ENCODE results near the gene ZNF155.
A peak's percentile ranks its signal among the peaks of the same experiment; 100 is the strongest.
"Not testable (repeated sequence)": the region's sequence is repeated elsewhere in the genome, so short reads cannot be mapped to it uniquely, and the experiment has no call there.

Gene ZNF155

DNA sequence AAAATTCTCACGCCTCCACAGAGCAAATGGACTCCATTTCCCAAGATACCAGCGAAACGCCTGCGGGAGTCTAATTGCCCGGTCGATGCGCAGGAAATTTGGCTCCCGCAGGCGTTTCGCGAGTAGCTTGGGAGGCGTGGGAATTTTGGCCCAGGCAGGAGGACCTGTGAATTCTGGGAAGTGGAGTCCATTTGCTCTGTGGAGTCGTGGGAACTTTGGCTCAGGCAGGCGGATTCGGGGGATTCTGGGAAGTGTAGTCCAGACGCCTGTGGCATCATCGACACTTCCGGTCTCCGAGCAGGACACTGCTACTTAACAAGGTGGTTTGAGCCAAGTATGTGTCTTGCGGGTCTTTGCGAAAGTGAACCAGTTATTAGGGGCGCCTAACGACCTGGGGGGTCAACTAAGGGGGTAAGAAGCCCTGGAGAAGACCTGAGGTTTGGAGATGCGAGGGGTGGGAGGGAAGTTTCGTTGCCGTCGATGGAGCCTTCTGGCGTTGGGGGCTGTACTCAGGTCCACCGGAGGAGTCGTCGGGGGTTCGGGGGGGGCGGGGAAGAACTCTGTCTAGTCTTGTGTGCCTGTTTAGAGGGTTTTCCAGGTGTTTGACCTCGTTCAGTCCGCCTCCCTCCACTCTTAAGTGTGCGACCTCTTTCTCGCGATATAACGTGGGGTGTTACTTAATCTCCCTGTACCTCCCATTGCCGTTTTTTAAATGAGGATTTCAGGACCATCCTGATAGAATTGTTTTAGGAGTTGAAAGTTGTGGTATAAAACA, at the start of gene ZNF155:
Gene ZNF155, plus strand, starts transcription at position 277 of the 775 bp plus-strand sequence. CDS start 4,356 bp downstream, outside the sequence.
- DNase-seq (ENCODE audit: low read depth) = peak; percentile 95

DNA sequence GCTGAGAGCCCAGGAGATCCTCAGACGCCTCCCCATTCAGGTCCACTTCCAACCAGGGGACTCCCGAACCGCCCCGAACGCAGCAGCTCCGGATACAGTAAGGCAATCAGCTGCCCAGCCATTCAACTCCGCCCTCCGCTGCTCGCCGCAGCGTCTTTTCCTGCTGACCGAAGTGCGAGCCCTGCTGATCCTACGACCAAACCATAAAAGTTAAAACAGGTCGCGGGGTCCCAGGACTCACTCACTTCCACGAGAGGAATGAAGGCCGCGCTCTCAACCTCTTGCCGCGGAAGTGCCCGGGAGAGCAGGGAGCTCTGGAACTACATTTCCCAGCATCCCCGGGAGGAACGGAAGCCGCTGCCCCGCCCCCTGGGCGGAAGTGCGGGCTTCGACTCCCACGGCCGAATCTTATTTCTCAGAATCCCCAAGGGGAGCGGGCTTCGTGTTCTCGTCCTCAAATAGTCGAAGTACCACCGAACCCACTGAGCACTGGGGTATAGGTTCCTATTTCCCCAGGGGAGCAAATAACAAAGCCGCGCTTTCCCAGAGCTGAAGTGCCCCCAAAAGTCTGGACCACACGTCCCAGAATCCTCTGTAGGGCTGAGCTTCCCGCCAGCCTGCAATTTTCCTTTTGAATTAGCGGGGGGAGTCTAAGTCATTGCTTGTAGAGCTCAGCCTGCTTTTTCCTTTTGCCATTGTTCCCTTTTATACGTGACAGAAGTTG, 48.8 kb upstream of the ZNF155 start, which contains the start of gene ZNF45:
Gene ZNF45, minus strand, starts transcription at position 298 of the 724 bp plus-strand sequence. CDS start 13,097 bp downstream, outside the sequence.
- peak; percentile 90 for DNase-seq (ENCODE audit: low read depth)

DNA sequence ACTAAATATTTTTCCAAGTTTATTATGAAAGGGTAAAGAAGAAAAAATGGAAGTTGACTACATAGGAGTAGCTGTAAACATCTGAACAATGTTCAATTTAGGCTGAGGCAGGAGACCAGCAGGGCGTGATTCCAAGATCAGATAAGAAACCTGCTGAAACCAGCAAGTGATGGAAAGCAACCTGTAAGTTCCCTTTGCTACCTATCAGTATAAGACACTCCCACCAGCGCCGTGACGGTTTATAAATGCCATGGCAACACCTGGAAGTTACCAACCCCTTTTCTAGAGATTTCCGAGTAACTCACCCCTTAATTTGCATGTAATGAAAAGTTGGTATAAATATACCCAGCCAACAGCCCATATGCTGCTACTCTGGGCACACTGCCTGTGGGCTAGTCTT, 47.8 kb upstream of the ZNF155 start:
- DNase-seq (ENCODE audit: low read depth) = no peak

DNA sequence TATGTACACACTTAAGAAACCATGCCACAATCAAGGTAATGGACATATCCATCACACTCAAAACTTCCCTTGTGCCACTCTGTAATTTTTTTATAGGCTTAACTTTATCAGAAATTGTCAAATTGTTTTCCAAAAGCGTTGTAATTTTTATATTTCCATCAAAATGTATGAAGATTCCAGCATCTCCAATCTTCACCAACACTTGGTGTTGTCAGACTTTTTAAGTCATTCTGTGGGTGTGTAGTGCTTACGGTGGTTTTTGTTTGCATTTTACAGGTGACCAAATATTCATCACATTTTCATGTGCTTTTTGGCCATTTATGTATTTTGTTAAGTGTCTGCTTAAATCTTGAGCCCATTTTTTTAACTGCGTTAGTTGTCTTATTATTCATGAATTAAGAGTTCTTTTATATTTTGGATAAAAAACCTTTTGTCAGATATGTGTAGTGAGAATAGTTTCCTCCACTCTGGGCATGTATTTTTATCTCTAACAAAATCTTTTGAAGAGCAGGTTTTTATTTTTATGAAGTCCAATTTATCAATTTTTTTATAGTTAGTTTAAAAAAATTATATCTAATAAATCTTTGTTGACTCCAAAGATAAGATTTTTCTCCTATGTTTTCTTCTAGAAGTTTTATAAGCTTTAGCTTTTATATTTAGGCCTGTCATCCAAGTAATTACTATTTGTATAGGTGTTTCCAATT, 44.3 kb upstream of the ZNF155 start:
- no peak for DNase-seq (ENCODE audit: low read depth)

DNA sequence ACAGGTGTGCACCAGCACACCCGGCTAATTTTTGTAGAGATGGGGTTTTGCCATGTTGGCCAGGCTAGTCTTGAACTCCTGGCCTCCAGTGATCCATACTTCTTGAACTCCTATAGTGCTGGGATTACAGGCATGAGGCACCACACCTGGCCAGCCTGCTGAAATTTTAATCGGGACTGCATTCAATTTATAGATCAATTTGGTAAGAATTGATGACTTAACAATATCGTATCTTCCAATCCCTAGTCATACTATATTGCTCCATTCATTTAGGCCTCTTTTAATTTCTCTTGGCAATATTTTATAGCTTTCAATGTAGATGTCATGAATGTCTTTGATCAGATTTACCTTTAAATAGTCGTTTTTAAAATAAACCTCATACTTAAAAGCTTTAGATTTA, 43.3 kb upstream of the ZNF155 start:
- DNase-seq (ENCODE audit: low read depth) = no peak

DNA sequence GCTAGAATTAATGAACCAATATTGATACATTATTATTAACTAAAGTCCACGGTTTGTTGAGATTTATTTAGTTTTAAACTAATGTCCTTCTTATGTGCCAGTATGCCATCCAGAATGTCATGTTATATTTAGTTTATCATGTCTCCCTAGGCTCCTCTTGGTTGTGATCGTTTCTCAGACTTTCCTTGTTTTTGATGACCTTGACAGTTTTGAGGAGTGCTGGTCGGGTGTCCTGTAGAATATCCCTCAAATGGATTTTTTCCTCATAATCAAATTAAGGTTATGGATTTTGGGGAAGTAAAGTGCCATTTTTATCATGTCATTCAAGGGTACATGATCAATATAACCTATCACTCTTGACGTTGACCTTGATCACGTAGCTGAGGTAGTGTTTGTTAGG, 42.8 kb upstream of the ZNF155 start:
- DNase-seq (ENCODE audit: low read depth) = no peak

DNA sequence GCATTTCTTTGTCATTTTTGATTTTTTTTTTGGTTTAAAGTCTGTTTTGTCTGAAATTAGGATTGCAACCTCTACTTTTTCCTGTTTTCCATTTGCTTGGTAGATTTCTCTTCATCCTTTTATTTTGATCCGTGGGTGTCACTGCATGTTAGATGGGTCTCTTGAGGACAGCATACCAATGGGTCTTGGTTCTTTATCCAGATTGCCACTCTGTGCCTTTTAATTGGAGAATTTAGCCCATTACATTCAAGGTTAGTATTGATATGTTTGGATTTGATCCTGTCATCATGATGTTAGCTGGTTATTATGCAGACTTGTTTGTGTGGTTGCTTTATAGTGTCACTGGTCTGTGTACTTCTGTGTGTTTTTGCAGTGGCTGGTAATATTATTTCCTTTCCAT, 36.6 kb upstream of the ZNF155 start:
- DNase-seq (ENCODE audit: low read depth) = not testable (repeated sequence)

DNA sequence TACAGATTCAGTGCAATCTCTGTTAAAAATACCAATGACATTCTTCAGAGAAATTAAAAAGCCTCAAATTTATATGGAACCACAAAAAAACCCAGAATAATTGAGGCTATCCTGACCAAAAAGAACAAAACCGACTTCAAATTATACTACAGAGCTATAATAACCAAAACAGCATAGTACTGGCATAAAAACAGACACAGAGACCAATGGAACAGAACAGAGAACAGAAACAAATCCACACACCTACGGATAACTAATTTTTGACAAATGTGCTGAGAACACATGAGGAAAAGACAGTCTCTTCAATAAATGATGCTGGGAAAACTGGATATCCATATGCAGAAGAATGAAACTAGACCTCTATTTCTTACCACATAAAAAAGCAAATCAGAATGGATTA, 34.2 kb upstream of the ZNF155 start:
- not testable (repeated sequence) for DNase-seq (ENCODE audit: low read depth)

DNA sequence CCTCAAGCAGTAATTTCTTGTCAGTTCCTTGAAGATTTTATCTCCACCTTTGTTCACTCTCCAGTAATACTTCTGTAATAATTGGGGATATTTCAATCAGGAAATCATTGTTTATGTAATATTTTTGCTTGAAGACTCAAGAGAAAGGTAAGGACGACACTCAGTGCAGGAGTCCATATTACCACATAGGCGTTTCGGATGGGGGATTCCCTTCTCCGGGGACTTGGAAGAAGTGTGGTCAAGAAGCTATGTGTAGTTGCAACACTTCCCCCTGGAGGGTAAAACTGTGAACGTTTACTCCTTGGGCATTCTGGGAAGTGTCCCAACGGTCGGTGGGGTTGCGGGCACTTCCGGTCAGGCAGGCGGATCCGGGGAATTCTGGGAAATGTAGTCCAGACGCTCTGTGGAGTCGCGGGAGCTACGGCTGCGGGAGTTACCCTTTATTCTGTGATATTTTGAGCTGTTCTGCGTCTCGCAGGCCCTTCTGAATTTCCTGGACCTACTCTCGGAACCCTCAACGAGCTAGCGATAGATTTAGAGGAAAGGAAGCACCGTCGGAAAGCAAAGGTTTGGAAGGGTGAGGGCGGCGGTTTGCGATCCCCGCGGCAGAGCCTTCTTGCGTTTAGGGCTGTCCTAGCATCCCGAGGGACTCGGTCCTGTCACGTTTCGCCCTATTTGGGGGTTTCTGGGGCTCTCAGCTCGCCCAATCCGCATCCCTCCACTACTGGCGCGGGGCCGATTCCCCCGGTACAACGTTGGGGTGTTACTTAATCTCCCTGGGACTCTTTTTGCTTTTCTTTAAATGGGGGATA, 32.9 kb upstream of the ZNF155 start, which contains the start of gene ZNF221:
Gene ZNF221, plus strand, starts transcription at position 395 of the 812 bp plus-strand sequence. CDS start 11,499 bp downstream, outside the sequence.
- peak; percentile 98 for DNase-seq (ENCODE audit: low read depth)

DNA sequence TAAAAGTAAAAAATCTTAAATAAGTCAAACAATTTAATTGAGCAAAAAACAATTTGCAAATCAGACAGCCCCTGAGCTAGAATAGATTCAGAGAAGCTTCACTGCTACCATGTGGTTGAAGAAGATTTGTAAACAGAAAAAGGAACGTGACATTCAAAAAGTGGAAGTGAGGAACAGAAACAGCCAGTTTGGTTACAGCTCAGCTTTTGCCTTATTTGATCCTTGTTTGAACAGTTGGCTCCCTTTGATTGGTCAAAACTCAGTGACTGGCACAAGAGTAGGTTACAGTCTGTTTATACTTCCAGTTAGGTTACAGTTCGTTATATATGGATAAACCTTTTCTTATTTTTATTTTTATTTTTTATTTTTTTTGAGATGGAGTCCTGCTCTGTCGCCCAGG, 27.2 kb upstream of the ZNF155 start:
- no peak for DNase-seq (ENCODE audit: low read depth)

DNA sequence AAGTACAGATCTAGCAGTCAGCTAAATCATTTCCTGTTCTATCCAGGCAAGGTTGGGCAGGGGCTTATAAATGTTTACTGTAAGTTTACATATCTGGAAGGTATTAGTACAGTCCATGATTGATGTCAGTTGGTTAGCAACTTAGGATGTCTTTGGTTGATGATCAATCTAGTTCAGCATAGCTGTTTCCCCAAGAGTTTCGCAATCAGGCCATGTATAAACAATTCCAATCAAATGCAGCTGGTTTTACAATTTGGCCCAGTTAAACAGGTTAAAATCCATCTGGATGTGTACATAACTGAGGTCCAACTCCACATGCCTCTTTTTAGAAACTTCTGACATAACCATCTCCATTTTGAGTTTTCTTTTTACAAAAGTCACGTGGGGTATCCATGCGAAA, 26.1 kb upstream of the ZNF155 start:
- DNase-seq (ENCODE audit: low read depth) = peak; percentile 53

DNA sequence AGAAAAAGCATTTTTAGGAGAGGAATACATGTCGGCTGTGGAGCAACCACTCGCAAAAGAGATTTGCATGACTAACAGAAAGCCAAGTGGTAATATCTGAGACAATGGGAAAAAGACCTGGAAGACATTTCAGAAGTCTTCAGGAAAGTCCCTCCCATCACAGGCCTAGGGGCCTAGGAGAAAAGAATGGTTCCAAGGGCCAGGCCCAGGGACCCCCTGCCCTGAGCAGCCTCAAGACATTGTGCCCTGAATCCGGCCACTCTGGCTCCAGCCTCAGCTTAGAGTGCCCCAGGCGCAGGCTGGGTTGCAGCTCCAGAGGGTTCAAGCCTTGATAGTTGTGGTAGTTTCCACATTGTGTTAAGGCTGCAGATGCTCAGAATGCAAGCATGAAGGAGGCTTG, 23.6 kb upstream of the ZNF155 start:
- DNase-seq (ENCODE audit: low read depth) = no peak

DNA sequence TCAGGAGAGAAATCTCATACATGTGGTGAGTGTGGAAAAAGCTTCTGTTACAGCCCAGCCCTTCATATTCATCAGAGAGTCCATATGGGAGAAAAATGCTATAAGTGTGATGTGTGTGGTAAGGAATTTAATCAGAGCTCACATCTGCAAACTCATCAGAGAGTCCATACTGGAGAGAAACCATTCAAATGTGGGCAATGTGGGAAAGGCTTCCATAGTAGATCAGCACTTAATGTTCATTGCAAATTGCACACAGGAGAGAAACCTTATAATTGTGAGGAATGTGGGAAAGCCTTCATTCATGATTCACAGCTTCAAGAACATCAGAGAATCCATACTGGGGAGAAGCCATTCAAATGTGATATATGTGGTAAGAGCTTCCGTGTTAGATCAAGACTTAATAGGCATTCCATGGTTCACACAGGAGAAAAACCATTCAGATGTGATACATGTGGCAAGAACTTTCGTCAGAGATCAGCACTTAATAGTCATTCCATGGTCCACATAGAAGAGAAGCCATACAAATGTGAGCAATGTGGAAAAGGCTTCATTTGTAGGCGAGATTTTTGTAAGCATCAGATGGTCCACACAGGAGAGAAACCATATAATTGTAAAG, 17.8 kb upstream of the ZNF155 start:
- peak; percentile 9 for DNase-seq (ENCODE audit: low read depth)

DNA sequence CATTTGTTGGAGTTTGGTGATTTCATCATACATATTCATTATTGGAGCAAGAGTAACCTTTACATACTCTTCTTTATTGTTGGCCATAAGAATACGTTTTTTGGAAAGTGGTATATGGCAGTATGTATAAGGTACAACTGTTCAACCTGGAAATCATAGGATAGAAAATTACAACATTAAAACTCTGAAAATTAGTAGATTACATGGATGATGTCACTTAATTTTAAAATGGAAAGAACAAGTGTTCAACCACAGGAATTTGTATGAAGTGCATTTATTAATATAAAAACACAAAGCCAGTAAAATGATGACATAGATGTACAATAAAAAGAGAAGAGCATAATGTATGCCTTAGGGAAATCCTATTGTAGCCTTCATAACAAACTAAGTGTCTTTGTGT, 7.3 kb upstream of the ZNF155 start:
- DNase-seq (ENCODE audit: low read depth) = no peak

DNA sequence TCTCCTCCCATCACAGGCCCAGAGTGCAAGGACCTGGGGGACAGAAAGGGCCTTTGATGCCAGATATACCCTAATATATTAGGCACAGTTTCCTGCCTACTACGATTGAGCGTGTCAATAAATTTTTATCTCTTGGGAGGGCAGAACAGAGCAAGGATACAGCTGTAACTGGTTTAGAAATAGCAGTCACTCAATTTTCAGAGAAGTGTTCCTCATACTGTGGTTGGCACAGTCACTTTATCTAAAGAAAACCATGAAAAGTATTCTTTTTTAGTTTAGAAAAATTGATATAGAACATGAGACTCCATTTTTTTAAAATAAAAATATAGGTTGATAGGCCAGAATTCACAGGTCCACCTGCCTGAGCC, 460 bp upstream of the ZNF155 start:
- DNase-seq (ENCODE audit: low read depth) = no peak

DNA sequence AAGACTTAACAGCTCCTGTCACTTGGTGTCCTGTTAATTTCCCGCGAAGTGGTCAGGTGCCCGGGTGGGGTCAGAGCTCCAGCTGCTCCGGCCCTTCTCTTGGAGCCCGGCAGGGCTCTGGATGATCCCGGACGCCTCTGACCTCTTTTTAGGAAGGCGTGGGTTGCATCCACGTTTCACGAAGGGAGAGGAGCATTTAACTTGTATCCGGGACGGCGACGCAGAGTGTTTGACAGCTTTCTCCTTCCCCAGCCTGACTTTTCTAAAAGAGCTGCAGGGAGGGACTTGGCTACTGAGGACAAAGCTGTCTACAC, 656 bp downstream of the ZNF155 start:
- no peak for DNase-seq (ENCODE audit: low read depth)

DNA sequence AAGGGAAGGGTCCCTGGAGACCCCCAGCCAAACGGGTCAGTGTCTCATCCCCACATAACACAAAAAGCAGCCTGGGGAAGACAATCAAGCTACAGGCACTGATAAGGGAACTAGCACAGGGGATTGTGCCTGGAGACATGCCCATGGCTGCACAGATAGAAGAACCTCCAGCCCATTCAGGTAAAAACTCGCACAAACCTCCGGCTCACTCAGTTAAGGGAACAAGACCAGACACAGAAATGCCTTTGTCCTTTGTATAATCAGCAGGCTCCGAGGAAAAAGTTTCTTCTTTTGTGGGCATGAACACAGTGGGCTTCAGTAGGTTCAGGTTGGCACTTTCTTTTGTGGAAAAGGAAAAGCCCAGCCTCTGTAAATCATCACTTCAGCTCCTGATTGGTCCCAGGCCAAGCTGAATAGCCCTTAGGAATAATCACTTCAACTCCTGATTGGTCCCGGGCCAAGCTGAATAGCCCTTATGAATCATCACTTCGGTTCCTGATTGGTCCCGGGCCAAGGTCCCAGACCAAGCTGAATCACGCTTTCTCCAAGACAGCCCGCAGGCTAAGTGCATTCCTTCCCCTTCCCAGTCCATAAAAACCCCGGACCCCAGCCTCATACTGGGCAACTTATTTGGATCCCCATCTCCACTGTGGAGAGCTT, 13.8 kb downstream of the ZNF155 start:
- peak; percentile 22 for DNase-seq (ENCODE audit: low read depth)

DNA sequence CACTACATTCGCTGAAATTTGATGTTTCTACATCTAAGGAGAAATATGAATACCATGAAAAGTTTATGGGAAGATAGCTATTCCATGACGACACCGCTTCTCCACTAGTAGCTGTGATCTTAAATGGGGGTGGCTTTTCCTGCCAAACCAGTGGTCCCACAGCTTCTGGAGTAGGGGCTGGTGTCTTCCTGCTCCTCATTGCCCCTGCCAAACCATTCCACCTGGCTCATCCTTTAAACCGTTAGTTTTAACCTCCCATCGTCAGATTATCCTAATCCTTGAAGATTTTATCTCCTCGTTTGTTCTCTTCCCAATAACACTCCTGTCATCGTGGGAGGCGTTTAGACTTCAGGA, 18.2 kb downstream of the ZNF155 start:
- DNase-seq (ENCODE audit: low read depth) = peak; percentile 18

DNA sequence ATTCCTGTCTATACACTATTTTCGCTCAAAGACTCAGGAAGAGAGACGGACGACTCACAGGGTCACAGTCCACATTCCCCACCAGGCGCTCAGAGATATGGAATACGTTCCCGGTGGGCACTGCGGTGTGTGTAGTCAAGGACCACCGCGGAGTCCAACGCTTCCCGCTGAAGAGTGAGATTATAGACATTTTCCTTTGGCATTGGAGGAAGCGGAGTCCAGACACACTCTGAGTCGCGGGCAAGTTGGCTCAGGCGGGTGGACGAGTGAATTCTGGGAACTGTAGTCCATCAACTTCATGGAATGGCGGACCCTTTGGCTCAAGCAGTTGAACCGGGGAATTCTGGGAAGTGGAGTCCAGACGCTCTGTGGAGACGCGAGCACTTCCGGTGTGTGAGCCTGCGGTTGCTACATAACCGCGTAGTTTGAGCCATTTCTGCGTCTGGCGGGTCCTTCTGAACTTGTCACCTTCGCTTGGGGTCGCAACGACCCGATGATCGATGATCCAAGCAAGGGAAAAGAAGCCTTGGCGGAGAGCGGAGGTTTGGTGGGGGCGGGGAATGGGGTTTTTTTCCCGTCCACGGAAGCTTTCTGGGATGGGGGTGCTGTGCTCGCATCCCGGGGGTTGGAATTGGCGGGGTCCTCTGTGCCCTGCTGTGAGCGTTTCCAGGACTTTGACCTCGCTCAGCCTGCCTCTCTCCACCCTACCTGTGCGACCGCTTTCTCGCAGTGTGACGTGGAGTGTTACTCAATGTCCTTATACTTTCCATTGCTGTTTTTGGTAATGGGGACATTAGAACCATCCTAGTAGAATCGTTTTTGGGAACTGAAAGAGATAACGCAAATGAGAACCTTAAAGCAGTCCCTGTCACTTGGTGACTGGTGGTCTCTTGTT, 18.8 kb downstream of the ZNF155 start, which contains the start of gene ZNF230:
Gene ZNF230, plus strand, starts transcription at position 392 of the 895 bp plus-strand sequence. CDS start 4,122 bp downstream, outside the sequence.
- peak; percentile 97 for DNase-seq (ENCODE audit: low read depth)
